MCF 10A (cell line): ENCODE data around the gene TYK2. TPM values are rescaled to one million over a fixed set of nuclear protein-coding genes. Genes with fewer than 3 reads are reported as not detected.

ENCODE experiments used
- BruUV-seq: library from RNA; stranded (reverse); fragments of 400-500 nt; replicated peaks from 2 replicates; lab custom pipeline; 2021; lab: Mats Ljungman, UMichigan
- CTCF ChIA-PET: fragments of 300-600 bp; sonication (Branson Sonifier 250); formaldehyde crosslinking; extraction: SDS; loops from one replicate; lab custom pipeline; 2021; ENCODE audit warnings: antibody characterized with exemption, inconsistent platforms; lab: Yijun Ruan, JAX
- POLR2A ChIA-PET: fragments of 300-600, 350-650 bp; sonication (Branson Sonifier 250); formaldehyde crosslinking; extraction: SDS; loops from one replicate; lab custom pipeline; 2020; ENCODE audit warnings: antibody characterized with exemption, inconsistent platforms; lab: Yijun Ruan, JAX
- DNase-seq: peaks from one replicate; pipeline ENCODE4 v3.0.0-alpha.2; 2018; ENCODE audit not compliant: unreplicated experiment
- H3K27ac Mint-ChIP-seq: one replicate; pipeline ENCODE4 v1.8.0; 2022; ENCODE audit warnings: mild to moderate bottlenecking, low read depth, mixed read lengths; ENCODE audit not compliant: unreplicated experiment
- H3K27me3 Mint-ChIP-seq: one replicate; pipeline ENCODE4 v1.8.0; 2022; ENCODE audit warnings: mixed read lengths; ENCODE audit not compliant: insufficient read depth, unreplicated experiment
- H3K36me3 Mint-ChIP-seq: one replicate; pipeline ENCODE4 v1.8.0; 2022; ENCODE audit warnings: mild to moderate bottlenecking, moderate library complexity, mixed read lengths; ENCODE audit not compliant: insufficient read depth, unreplicated experiment
- H3K4me1 Mint-ChIP-seq: one replicate; pipeline ENCODE4 v1.8.0; 2022; ENCODE audit warnings: mixed read lengths; ENCODE audit not compliant: insufficient read depth, unreplicated experiment
- H3K4me3 Mint-ChIP-seq: one replicate; pipeline ENCODE4 v1.8.0; 2022; ENCODE audit warnings: mild to moderate bottlenecking, moderate library complexity, mixed read lengths; ENCODE audit not compliant: unreplicated experiment
- H3K9me3 Mint-ChIP-seq: one replicate; pipeline ENCODE4 v1.8.0; 2022; ENCODE audit warnings: mixed read lengths; ENCODE audit not compliant: unreplicated experiment
- intact Hi-C: fragments of 100-400 bp; cut with micrococcal nuclease; formaldehyde crosslinking; loops from 2 replicates; pipeline ENCODE4 v1.14.1; 2022
- total RNA-seq: library from RNA; stranded (reverse); gene quantifications from 2 replicates; pipeline ENCODE4 v1.2.3, GENCODE V29; 2022
- TF ChIP-seq, protein P1 (sequence below): fragments of 200-600 bp; IDR thresholded peaks from one replicate; pipeline ENCODE4 v1.8.0; 2022; ENCODE audit warnings: antibody characterized with exemption, mild to moderate bottlenecking; ENCODE audit not compliant: unreplicated experiment

The TYK2 gene
- total RNA-seq, 1 experiment from 2014 or later, result 75.0 TPM

DNA sequence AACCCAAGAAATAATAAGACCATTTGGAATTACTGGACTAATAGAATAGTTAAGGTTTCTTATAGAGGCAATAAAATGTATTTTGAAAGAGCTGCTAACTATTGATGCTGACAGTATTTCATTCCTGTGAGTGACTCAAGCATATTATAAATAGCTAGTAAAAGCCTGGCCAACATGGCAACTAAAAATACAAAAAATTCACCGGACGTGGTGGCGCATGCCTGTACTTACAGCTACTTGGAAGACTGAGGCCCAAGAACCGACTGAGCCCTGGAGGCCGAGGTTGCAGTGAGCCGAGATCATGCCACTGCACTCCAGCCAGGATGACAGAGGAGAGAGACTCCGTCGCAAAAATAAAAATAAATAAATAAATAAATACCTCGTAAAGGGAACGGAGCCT is 35.6 kb downstream of the TYK2 start:
- no TSS peak for BruUV-seq
- ChIA-PET POLR2A (interaction anchor here (0.7 to 5.0 kb wide), 3 partner anchors 11 to 16 kb away, joined by 3 to 22 read pairs (median 3); partner anchors contain the start of gene RAVER1), CTCF (interaction anchor here (0.6 to 1.8 kb wide), 4 partner anchors 9 to 95 kb away, joined by 3 to 6 read pairs (median 4); no protein-coding TSS in a partner anchor)
- Mint-ChIP-seq H3K4me3 (no peak overlapping the region), H3K9me3 (no peaks in the 10 kb centered on the region), H3K27me3 (no peaks in the 10 kb centered on the region), H3K27ac (no peak overlapping the region), H3K4me1 (peaks cover 4% of the 10 kb centered on the region), H3K36me3 (no peaks in the 10 kb centered on the region)
- intact Hi-C loops, result no loop called here
- DNase-seq, result no peak
- TF ChIP-seq, protein P1, sequence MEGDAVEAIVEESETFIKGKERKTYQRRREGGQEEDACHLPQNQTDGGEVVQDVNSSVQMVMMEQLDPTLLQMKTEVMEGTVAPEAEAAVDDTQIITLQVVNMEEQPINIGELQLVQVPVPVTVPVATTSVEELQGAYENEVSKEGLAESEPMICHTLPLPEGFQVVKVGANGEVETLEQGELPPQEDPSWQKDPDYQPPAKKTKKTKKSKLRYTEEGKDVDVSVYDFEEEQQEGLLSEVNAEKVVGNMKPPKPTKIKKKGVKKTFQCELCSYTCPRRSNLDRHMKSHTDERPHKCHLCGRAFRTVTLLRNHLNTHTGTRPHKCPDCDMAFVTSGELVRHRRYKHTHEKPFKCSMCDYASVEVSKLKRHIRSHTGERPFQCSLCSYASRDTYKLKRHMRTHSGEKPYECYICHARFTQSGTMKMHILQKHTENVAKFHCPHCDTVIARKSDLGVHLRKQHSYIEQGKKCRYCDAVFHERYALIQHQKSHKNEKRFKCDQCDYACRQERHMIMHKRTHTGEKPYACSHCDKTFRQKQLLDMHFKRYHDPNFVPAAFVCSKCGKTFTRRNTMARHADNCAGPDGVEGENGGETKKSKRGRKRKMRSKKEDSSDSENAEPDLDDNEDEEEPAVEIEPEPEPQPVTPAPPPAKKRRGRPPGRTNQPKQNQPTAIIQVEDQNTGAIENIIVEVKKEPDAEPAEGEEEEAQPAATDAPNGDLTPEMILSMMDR, result no peak

DNA sequence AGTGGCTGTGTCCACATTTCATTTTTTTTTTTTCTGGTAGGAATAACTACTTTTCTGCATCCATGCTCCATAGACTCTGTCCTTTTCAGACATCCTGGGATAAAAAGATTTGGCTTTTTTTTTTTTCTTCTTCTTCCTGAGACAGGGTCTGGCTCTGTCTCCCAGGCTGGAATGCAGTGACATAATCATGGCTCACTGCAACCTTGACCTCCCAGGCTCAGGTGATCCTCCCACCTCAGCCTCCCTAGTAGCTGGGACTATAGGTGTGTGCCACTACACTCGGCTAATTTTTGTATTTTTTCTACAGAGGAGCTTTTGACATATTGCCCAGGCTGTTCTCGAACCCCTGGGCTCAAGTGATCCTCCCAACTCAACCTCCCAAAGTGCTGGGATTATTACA is 36.9 kb downstream of the TYK2 start:
- H3K4me3 Mint-ChIP-seq, result no peak overlapping the region
- ChIA-PET POLR2A (interaction anchor here (5.0 kb wide), 1 partner anchor 9 kb away, joined by 22 read pairs; the partner anchor contains the start of gene RAVER1), CTCF (interaction anchor here (0.6 to 1.2 kb wide), 4 partner anchors 8 to 405 kb away, joined by 3 read pairs; no protein-coding TSS in a partner anchor)
- no peaks in the 10 kb centered on the region for H3K36me3 Mint-ChIP-seq
- H3K27ac Mint-ChIP-seq, result no peak overlapping the region
- no peak for DNase-seq
- no TSS peak for BruUV-seq
- TF ChIP-seq, protein P1, result no peak
- H3K9me3 Mint-ChIP-seq, result no peaks in the 10 kb centered on the region
- no peaks in the 10 kb centered on the region for H3K27me3 Mint-ChIP-seq
- intact Hi-C loops, result no loop called here
- peaks cover 4% of the 10 kb centered on the region for H3K4me1 Mint-ChIP-seq

DNA sequence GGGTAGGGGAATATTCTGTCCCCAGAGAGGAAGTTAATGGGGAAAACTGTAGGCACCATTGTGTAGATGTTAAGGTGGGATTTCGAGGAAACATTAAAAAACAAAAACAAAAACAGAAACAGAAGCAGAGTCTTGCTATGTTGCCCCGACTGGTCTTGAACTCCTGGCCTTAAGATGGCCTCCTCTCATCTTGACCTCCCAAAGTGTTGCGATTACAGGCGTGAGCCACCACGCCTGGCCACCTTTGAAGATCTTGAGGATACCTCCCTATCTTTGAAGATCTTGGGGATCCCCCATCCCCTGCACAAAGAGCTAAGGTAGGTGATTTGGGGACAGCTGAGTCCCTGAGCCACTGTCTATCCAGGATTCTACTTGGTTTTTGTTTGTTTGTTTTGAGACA is 40.4 kb downstream of the TYK2 start:
- intact Hi-C loops, result no loop called here
- TF ChIP-seq, protein P1, result no peak
- Mint-ChIP-seq H3K27me3 (no peaks in the 10 kb centered on the region), H3K9me3 (no peaks in the 10 kb centered on the region), H3K4me1 (no peaks in the 10 kb centered on the region), H3K36me3 (no peaks in the 10 kb centered on the region), H3K4me3 (no peak overlapping the region), H3K27ac (no peak overlapping the region)
- CTCF ChIA-PET, result interaction anchor here (0.6 to 1.2 kb wide), 2 partner anchors 65 to 119 kb away, joined by 3 read pairs; no protein-coding TSS in a partner anchor
- POLR2A ChIA-PET, result no interaction called here
- no peak for DNase-seq
- BruUV-seq, result no TSS peak

DNA sequence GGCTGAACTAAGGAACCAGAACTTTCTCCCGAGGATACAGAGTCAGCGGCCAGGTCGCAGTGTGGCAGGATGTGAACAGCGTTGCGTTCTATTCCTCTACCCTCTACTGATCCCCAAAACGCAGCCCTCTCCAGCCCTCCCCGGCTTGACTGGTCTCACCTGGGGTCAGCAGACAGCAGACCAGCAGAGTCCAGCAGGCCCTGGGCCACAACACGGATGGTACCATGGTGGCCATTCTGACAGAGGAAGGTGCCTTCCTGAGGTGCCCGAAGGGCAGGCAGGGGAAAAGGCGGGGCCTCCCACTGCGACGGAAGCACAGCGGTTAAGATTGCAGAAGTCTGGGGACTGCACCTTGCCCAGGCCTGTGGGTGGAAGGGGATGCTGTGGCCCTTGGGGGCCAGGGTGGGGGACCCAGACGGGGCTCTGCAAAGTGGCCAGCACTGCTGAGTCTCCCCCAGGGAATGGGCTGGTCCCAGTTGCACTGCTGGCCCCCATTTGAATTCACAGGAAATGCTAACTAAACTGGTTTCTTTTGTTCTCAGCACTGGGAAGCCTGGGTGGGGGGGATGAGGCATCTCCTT is 40.9 kb downstream of the TYK2 start, which contains the start of gene ICAM3:
TSS of gene ICAM3 (minus strand) at position 245 of the 581 bp plus-strand sequence. CDS start at position 235, 10 bp downstream.
- Mint-ChIP-seq H3K9me3 (no peaks in the 10 kb centered on the region), H3K36me3 (no peaks in the 10 kb centered on the region), H3K27me3 (no peaks in the 10 kb centered on the region), H3K27ac (no peak within 1 kb of the TSS), H3K4me1 (no peaks in the 10 kb centered on the region), H3K4me3 (no peak within 1 kb of the TSS)
- ChIA-PET POLR2A (no interaction called here), CTCF (no interaction called here)
- intact Hi-C loops, result no loop called here
- no TSS peak for BruUV-seq
- TF ChIP-seq, protein P1, result no peak
- no peak for DNase-seq
